IMR-90 (cell line): ENCODE data around the gene KANSL1L. TPM values are rescaled to one million over a fixed set of nuclear protein-coding genes. Genes with fewer than 3 reads are reported as not detected.

Experiments
- ATAC-seq: fragments of 200-7000 bp; cut with Tn5 transposase; 2 replicates; pipeline ENCODE4 v1.9.1; 2020; ENCODE audit warnings: low read depth, mild to moderate bottlenecking, moderate library complexity
- BruUV-seq: library from RNA; stranded (reverse); fragments of 400-500 nt; replicated peaks from 2 replicates; lab custom pipeline; 2021; lab: Mats Ljungman, UMichigan
- CTCF ChIA-PET: fragments of 300-600 bp; formaldehyde crosslinking; extraction: SDS; loops from one replicate; lab custom pipeline; 2021; ENCODE audit warnings: antibody characterized with exemption; lab: Yijun Ruan, JAX
- POLR2A ChIA-PET: fragments of 300-600 bp; sonication (Branson Sonifier 250); formaldehyde crosslinking; loops from one replicate; lab custom pipeline; 2022; ENCODE audit warnings: antibody characterized with exemption; ENCODE audit not compliant: unreplicated experiment; lab: Charles Lee
- DNase-seq: peaks from one replicate; pipeline ENCODE4 v3.0.0; 2013
- H2AFZ ChIP-seq: replicated peaks from 2 replicates; pipeline ENCODE3; 2013; ENCODE audit warnings: low read length, mild to moderate bottlenecking; ENCODE audit not compliant: poor library complexity
- H2AK5ac ChIP-seq: 2 replicates; pipeline ENCODE4 v1.6.1; 2013; ENCODE audit warnings: low read depth, low read length, inconsistent platforms
- H2AK9ac ChIP-seq: replicated peaks from 2 replicates; pipeline ENCODE3; 2013; ENCODE audit warnings: mild to moderate bottlenecking, low read depth, low read length, moderate library complexity; ENCODE audit not compliant: poor library complexity
- H2BK120ac ChIP-seq: 2 replicates; pipeline ENCODE4 v1.6.1; 2013; ENCODE audit warnings: low read depth, low read length, inconsistent platforms
- H2BK15ac ChIP-seq: 3 replicates; pipeline ENCODE4 v1.6.1; 2013; ENCODE audit warnings: low read depth, low read length, inconsistent platforms
- H2BK20ac ChIP-seq: 2 replicates; pipeline ENCODE4 v1.6.1; 2013; ENCODE audit warnings: low read depth, mild to moderate bottlenecking, inconsistent platforms, low read length, moderate library complexity
- H2BK5ac ChIP-seq: 2 replicates; pipeline ENCODE4 v1.6.1; 2013; ENCODE audit warnings: mild to moderate bottlenecking, low read depth, low read length, inconsistent platforms; ENCODE audit not compliant: poor library complexity, severe bottlenecking
- H3K14ac ChIP-seq: replicated peaks from 2 replicates; pipeline ENCODE4 v1.6.1; 2013; ENCODE audit warnings: low read depth, low read length, inconsistent platforms
- H3K18ac ChIP-seq: 2 replicates; pipeline ENCODE4 v1.6.1; 2013; ENCODE audit warnings: low read depth, low read length, control low read depth
- H3K23ac ChIP-seq: 2 replicates; pipeline ENCODE4 v1.6.1; 2013; ENCODE audit warnings: low read depth, low read length, inconsistent platforms
- H3K27ac ChIP-seq: 2 replicates; pipeline ENCODE4 v1.5.1; 2013; ENCODE audit warnings: mild to moderate bottlenecking, control low read depth, low read length; ENCODE audit not compliant: insufficient read depth
- H3K27me3 ChIP-seq: 2 replicates; pipeline ENCODE4 v1.6.1; 2013; ENCODE audit warnings: low read length; ENCODE audit not compliant: control insufficient read depth, insufficient read depth
- H3K36me3 ChIP-seq: 2 replicates; pipeline ENCODE4 v1.6.1; 2013; ENCODE audit warnings: low read length, mixed read lengths; ENCODE audit not compliant: control insufficient read depth, insufficient read depth
- H3K4ac ChIP-seq: 2 replicates; pipeline ENCODE4 v1.6.1; 2013; ENCODE audit warnings: low read depth, low read length, inconsistent platforms
- H3K4me1 ChIP-seq: 2 replicates; pipeline ENCODE4 v1.6.1; 2013; ENCODE audit warnings: low read length, mixed read lengths; ENCODE audit not compliant: control insufficient read depth, insufficient read depth
- H3K4me2 ChIP-seq: 2 replicates; pipeline ENCODE4 v1.6.1; 2013; ENCODE audit warnings: low read depth, mild to moderate bottlenecking, control low read depth, low read length, moderate library complexity
- H3K4me3 ChIP-seq: 2 replicates; pipeline ENCODE4 v1.5.1; 2013; ENCODE audit warnings: low read depth, mild to moderate bottlenecking, control low read depth, low read length, moderate library complexity; ENCODE audit not compliant: insufficient read depth
- H3K56ac ChIP-seq: 2 replicates; pipeline ENCODE4 v1.6.1; 2013; ENCODE audit warnings: low read length, inconsistent platforms; ENCODE audit not compliant: insufficient read depth; ENCODE audit errors: extremely low read depth
- H3K79me1 ChIP-seq, 2 experiments: 2 replicates each; pipeline ENCODE4 v1.6.1; 2013; ENCODE audit warnings: low read length in 2 of 2, inconsistent platforms in 1 of 2, low read depth in 1 of 2
- H3K9ac ChIP-seq: 2 replicates; pipeline ENCODE4 v1.6.1; 2013; ENCODE audit warnings: low read depth, low read length, control low read depth
- H3K9me1 ChIP-seq: 2 replicates; pipeline ENCODE4 v1.6.1; 2013; ENCODE audit warnings: low read length, inconsistent platforms; ENCODE audit not compliant: insufficient read depth
- H3K9me3 ChIP-seq: 2 replicates; pipeline ENCODE4 v1.6.1; 2013; ENCODE audit warnings: low read length; ENCODE audit not compliant: control insufficient read depth, insufficient read depth
- H4K20me1 ChIP-seq: 2 replicates; pipeline ENCODE4 v1.6.1; 2013; ENCODE audit warnings: low read length, inconsistent platforms; ENCODE audit not compliant: insufficient read depth
- H4K5ac ChIP-seq: 2 replicates; pipeline ENCODE4 v1.6.1; 2013; ENCODE audit warnings: mild to moderate bottlenecking, low read depth, low read length, control low read depth
- H4K8ac ChIP-seq, 2 experiments: 2 replicates each; pipeline ENCODE4 v1.6.1; 2013; ENCODE audit warnings: low read depth in 2 of 2, low read length in 2 of 2, control low read depth in 1 of 2, inconsistent platforms in 1 of 2
- H4K91ac ChIP-seq: 2 replicates; pipeline ENCODE4 v1.6.1; 2013; ENCODE audit warnings: low read depth, low read length, inconsistent platforms; ENCODE audit not compliant: insufficient read depth
- BHLHE40 ChIP-seq: fragments of 150-350 bp; IDR thresholded peaks from 2 replicates; pipeline ENCODE4 v1.6.1; 2016; ENCODE audit warnings: mild to moderate bottlenecking, low read depth, low read length
- CEBPB ChIP-seq: IDR thresholded peaks from 2 replicates; pipeline ENCODE4 v1.6.1; 2012; ENCODE audit warnings: low read depth, low read length, improper control_type of control experiment
- FOS ChIP-seq: fragments of 150-350 bp; IDR thresholded peaks from 2 replicates; pipeline ENCODE4 v1.6.1; 2016; ENCODE audit warnings: low read depth, low read length
- MAZ ChIP-seq: IDR thresholded peaks from 2 replicates; pipeline ENCODE4 v1.6.1; 2012; ENCODE audit warnings: low read depth, mild to moderate bottlenecking, low read length, improper control_type of control experiment, moderate library complexity, borderline replicate concordance
- NFE2L2 ChIP-seq: fragments of 150-350 bp; IDR thresholded peaks from 2 replicates; pipeline ENCODE4 v1.6.1; 2016; ENCODE audit warnings: low read depth, mild to moderate bottlenecking, low read length
- RAD21 ChIP-seq: IDR thresholded peaks from 2 replicates; pipeline ENCODE4 v1.6.1; 2012; ENCODE audit warnings: low read length, improper control_type of control experiment
- RCOR1 ChIP-seq: IDR thresholded peaks from 2 replicates; pipeline ENCODE4 v1.6.1; 2012; ENCODE audit warnings: mild to moderate bottlenecking, low read length, improper control_type of control experiment; ENCODE audit not compliant: insufficient replicate concordance
- RFX5 ChIP-seq: IDR thresholded peaks from 2 replicates; pipeline ENCODE4 v1.8.0; 2012; ENCODE audit warnings: low read depth, mild to moderate bottlenecking, low read length, moderate library complexity
- SMC3 ChIP-seq: fragments of 150-350 bp; IDR thresholded peaks from 2 replicates; pipeline ENCODE4 v1.6.1; 2016; ENCODE audit warnings: low read depth, mild to moderate bottlenecking, antibody characterized with exemption, low read length, moderate library complexity
- WGBS, 2 experiments: methylation state at CpG; one replicate each; pipeline versions ENCODE4 v1.1.5 to v1.1.7; 2013; ENCODE audit warnings: missing lambda C conversion rate in 2 of 2; ENCODE audit not compliant: insufficient read length in 1 of 2; ENCODE audit errors: extremely low coverage in 2 of 2; 5-methylcytosine and 5-hydroxymethylcytosine counted together
- dilution Hi-C: fragments of 300-500 bp; cut with HindIII; formaldehyde crosslinking; loops from one replicate; pipeline ENCODE4 v1.14.3; 2018; ENCODE audit warnings: low sequenced_read_pairs; ENCODE audit not compliant: unreplicated experiment
- in situ Hi-C: fragments of 300-500 bp; cut with MboI; formaldehyde crosslinking; loops from 3 replicates; pipeline ENCODE4 v1.14.3; 2019; ENCODE audit warnings: low sequenced_read_pairs, inconsistent platforms, mixed read lengths
- intact Hi-C: fragments of 100-400 bp; cut with micrococcal nuclease; formaldehyde crosslinking; loops from 2 replicates; pipeline ENCODE4 v1.10.0; 2022
- polyA plus RNA-seq, 3 experiments: library from polyadenylated mRNA; depleted of rRNA; stranded (reverse); fragments of >200 nt; gene quantifications; 2 replicates each; pipeline ENCODE4 v1.2.3, GENCODE V29; 2012; ENCODE audit warnings: low replicate concordance in 1 of 3
- total RNA-seq: library from RNA; depleted of rRNA; stranded (reverse); fragments of >200 nt; gene quantifications from 2 replicates; pipeline ENCODE4 v1.2.3, GENCODE V29; 2012
- TF ChIP-seq, protein P1 (sequence below): conservative IDR thresholded peaks from 2 replicates; pipeline ENCODE4 v1.5.1; 2012; ENCODE audit warnings: mild to moderate bottlenecking, low read depth, low read length, improper control_type of control experiment

Gene KANSL1L
- total and polyA plus RNA-seq, 2 of the 4 experiments (the other 2 are of a cell fraction), result 3.1 to 7.2 TPM

DNA sequence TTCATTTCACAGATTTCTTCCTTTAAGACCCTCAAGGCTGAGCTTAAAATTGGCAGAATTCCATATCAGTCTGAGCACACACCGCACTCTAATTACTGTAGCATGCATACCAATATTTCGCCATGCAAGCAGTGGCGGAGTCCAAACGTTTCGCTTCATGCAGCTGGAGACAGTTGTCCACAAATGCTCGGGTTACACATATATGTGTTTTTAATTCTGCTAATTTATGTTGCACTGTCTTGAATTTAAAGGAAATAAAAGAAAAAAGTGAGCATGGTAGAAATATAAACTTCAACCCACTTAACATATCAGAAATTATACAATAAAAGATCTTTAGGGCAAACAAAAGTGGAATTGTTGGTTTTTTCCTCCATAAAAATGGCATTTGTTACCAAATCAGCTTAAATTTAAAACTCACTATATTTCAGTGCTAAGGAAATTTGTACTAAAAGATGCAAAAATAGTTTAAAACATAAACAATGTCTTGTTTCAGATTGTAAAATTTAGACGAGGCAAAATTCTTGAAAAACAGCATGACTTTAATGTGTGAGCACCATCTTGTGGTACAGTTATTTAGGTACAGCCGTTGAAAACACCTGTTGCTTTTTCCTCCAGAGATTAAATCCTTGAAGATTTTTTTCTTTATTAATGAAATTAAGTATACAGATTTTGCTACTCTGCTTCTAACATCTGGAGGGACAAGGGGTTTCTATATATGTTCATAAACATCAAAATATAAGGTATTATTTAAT, 24.1 kb upstream of the KANSL1L start (continued):
- TF ChIP-seq NFE2L2, result no peak

DNA sequence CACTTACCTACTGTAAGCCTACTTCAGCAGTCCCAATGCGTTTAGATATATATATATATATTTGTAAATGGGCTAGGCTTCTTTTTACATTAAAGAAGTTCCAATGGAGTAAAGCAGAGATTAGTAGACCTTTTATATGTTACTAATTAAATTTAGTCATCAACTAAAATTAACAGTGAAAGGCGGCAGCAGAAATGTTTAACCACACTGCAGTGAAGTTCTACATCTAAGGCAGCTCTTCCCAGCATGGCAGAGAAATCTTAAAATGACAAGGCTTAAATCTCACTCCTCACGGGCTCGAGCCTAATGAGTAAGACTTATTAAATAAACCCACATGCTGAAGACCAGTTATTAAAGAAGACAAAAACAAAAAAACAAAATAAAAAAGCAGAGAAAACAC, 19.1 kb upstream of the KANSL1L start:
- no TSS peak for BruUV-seq
- Histone ChIP-seq H2AFZ (no peak overlapping the region), H3K23ac (no peak overlapping the region), H2BK15ac (no peak overlapping the region), H3K4me3 (no peak overlapping the region), H2AK5ac (no peak overlapping the region), H3K4me1 (no peaks in the 10 kb centered on the region), H3K27ac (no peak overlapping the region), H2BK5ac (no peak overlapping the region), H3K9me3 (no peaks in the 10 kb centered on the region), H3K36me3 (no peaks in the 10 kb centered on the region), H3K14ac (no peak overlapping the region), H3K79me1 (no peaks in the 10 kb centered on the region), H2AK9ac (no peak overlapping the region), H4K91ac (no peak overlapping the region), H3K4me2 (no peak overlapping the region), H4K5ac (no peak overlapping the region), H4K8ac (no peak overlapping the region), H2BK20ac (no peak overlapping the region), H2BK120ac (no peak overlapping the region), H3K9ac (no peak overlapping the region), H3K56ac (no peak overlapping the region), H3K4ac (no peak overlapping the region), H3K18ac (no peak overlapping the region), H4K20me1 (no peaks in the 10 kb centered on the region), H3K27me3 (peaks cover 1% of the 10 kb centered on the region; the same call in 1 of the 2 replicates), H3K9me1 (no peaks in the 10 kb centered on the region)
- ChIA-PET CTCF (no interaction called here), POLR2A (no interaction called here)
- TF ChIP-seq RCOR1, result no peak
- TF ChIP-seq RFX5, result no peak
- TF ChIP-seq CEBPB, result no peak
- TF ChIP-seq SMC3, result no peak
- no peak for TF ChIP-seq FOS
- TF ChIP-seq, protein P1, sequence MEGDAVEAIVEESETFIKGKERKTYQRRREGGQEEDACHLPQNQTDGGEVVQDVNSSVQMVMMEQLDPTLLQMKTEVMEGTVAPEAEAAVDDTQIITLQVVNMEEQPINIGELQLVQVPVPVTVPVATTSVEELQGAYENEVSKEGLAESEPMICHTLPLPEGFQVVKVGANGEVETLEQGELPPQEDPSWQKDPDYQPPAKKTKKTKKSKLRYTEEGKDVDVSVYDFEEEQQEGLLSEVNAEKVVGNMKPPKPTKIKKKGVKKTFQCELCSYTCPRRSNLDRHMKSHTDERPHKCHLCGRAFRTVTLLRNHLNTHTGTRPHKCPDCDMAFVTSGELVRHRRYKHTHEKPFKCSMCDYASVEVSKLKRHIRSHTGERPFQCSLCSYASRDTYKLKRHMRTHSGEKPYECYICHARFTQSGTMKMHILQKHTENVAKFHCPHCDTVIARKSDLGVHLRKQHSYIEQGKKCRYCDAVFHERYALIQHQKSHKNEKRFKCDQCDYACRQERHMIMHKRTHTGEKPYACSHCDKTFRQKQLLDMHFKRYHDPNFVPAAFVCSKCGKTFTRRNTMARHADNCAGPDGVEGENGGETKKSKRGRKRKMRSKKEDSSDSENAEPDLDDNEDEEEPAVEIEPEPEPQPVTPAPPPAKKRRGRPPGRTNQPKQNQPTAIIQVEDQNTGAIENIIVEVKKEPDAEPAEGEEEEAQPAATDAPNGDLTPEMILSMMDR, result no peak
- no peak for TF ChIP-seq MAZ
- no peak for TF ChIP-seq RAD21
- no peak for TF ChIP-seq BHLHE40
- dilution Hi-C loops, result no loop called here
- DNase-seq, result no peak
- WGBS, 2 experiments, result no CpG with 5 or more reads among the region's 4 CpGs
- intact Hi-C loops, result loop anchor here (1.0 kb wide), 1 partner anchor 17 kb away; no protein-coding TSS in a partner anchor
- in situ Hi-C loops, result no loop called here
- no peak for ATAC-seq
